Natural killer cell (primary cell): ENCODE data around the gene TGFBI. TPM values are rescaled to one million over a fixed set of nuclear protein-coding genes. Genes with fewer than 3 reads are reported as not detected.

Experiments used
- ATAC-seq, 3 donors: fragments of 150-1000 bp in 2 of 3; fragments of 200-7000 bp in 1 of 3; cut with Tn5 transposase; 1 replicate in 1 of 3; 2 replicates in 2 of 3; pipeline ENCODE4 v1.10.0; 2021; ENCODE audit warnings: mild to moderate bottlenecking in 2 of 3, moderate library complexity in 2 of 3
- DNase-seq, 2 donors: peaks; one replicate each; pipeline versions ENCODE4 v3.0.0 to v3.0.0-alpha.2; 2013 to 2021; ENCODE audit warnings: mixed read lengths in 1 of 2
- H3K27ac ChIP-seq: one replicate; pipeline ENCODE4 v1.5.1; 2013; ENCODE audit warnings: mild to moderate bottlenecking, low read length
- H3K27me3 ChIP-seq: one replicate; pipeline ENCODE4 v1.6.1; 2013; ENCODE audit warnings: low read length; ENCODE audit not compliant: control insufficient read depth, insufficient read depth
- H3K36me3 ChIP-seq: one replicate; pipeline ENCODE4 v1.6.1; 2013; ENCODE audit warnings: low read length; ENCODE audit not compliant: control insufficient read depth, insufficient read depth
- H3K4me1 ChIP-seq: one replicate; pipeline ENCODE4 v1.6.1; 2013; ENCODE audit warnings: low read length; ENCODE audit not compliant: control insufficient read depth, insufficient read depth
- H3K4me3 ChIP-seq: one replicate; pipeline ENCODE4 v1.5.1; 2013; ENCODE audit warnings: low read length
- H3K9me3 ChIP-seq: one replicate; pipeline ENCODE4 v1.6.1; 2013; ENCODE audit warnings: low read length; ENCODE audit not compliant: control insufficient read depth, insufficient read depth
- H3K27ac Mint-ChIP-seq, 2 donors: one replicate each; pipeline ENCODE4 v1.8.0; 2022; ENCODE audit warnings: mild to moderate bottlenecking in 2 of 2, mixed read lengths in 2 of 2, moderate library complexity in 1 of 2
- H3K27me3 Mint-ChIP-seq, 2 donors: one replicate each; pipeline ENCODE4 v1.8.0; 2022; ENCODE audit warnings: low read depth in 2 of 2, mixed read lengths in 2 of 2
- H3K36me3 Mint-ChIP-seq: one replicate; pipeline ENCODE4 v1.8.0; 2022; ENCODE audit warnings: mixed read lengths
- H3K4me1 Mint-ChIP-seq, 2 donors: one replicate each; pipeline ENCODE4 v1.8.0; 2022; ENCODE audit warnings: mixed read lengths in 2 of 2
- H3K4me3 Mint-ChIP-seq: one replicate; pipeline ENCODE4 v1.8.0; 2022; ENCODE audit warnings: mild to moderate bottlenecking, moderate library complexity, mixed read lengths
- H3K9me3 Mint-ChIP-seq, 2 donors: one replicate each; pipeline ENCODE4 v1.8.0; 2022; ENCODE audit warnings: mixed read lengths in 2 of 2
- WGBS: methylation state at CpG from one replicate; pipeline ENCODE4 v1.1.7; 2013; ENCODE audit warnings: missing lambda C conversion rate; ENCODE audit not compliant: insufficient coverage; 5-methylcytosine and 5-hydroxymethylcytosine counted together
- intact Hi-C: fragments of 100-400 bp; cut with micrococcal nuclease; formaldehyde crosslinking; loops from one replicate; pipeline ENCODE4 v1.14.2; 2022
- total RNA-seq, 4 donors: library from RNA; stranded (reverse); fragments of 120-200 nt in 1 of 4; gene quantifications; one replicate each; pipeline versions ENCODE4 v1.2.3 to v1.2.4, GENCODE V29; 2013 to 2022
- TF ChIP-seq, protein P1 (sequence below): fragments of 200-600 bp; IDR thresholded peaks from one replicate; pipeline ENCODE4 v1.8.0; 2022; ENCODE audit warnings: antibody characterized with exemption

TGFBI gene
- total RNA-seq, 3 donors from 2014 or later (not counting 1 experiment from before 2014, with no cell fraction given), result 6.7 to 19.6 (median 18.5) TPM

DNA sequence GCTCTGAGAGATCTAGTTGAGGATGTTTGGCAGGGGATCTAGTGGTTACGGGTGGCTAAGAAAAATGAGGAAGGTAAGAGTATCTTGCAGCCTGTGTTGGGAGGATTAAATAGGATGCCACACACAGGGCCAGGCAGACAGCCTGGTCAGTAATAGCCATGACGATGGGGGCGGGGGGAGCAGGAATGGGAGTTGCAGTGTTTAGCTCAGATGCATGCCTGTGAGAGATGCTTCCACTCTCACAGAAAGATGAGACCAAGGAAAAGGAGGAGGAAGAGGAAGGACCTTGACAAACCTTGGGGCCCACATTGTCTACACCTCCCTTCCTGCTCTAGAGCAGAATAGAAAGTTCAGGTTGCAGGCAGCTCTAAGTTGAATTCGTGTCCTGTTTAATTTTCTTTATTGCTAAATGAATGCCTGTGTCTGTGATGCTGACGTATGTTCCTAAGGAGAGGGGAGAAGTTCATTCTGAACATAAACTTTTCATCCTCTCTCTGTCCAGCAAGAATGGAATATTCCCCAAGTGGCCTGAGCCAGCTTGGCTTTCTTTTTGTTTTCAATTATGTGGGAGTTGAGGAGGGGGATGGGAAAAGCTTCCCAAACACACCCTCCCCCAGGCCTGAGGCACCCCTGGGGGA is 28.7 kb downstream of the TGFBI start:
- no peaks in the 10 kb centered on the region for H3K9me3 Mint-ChIP-seq
- Histone ChIP-seq H3K27me3 (no peaks in the 10 kb centered on the region), H3K27ac (no peak overlapping the region), H3K36me3 (no peaks in the 10 kb centered on the region), H3K4me3 (no peak overlapping the region), H3K9me3 (no peaks in the 10 kb centered on the region), H3K4me1 (no peaks in the 10 kb centered on the region)
- DNase-seq (no peak), ATAC-seq (no peak)
- peaks cover 12 to 26% of the 10 kb centered on the region in 2 donors for H3K27me3 Mint-ChIP-seq
- H3K4me1 Mint-ChIP-seq, result no peaks in the 10 kb centered on the region
- no peak overlapping the region for H3K4me3 Mint-ChIP-seq
- TF ChIP-seq, protein P1, sequence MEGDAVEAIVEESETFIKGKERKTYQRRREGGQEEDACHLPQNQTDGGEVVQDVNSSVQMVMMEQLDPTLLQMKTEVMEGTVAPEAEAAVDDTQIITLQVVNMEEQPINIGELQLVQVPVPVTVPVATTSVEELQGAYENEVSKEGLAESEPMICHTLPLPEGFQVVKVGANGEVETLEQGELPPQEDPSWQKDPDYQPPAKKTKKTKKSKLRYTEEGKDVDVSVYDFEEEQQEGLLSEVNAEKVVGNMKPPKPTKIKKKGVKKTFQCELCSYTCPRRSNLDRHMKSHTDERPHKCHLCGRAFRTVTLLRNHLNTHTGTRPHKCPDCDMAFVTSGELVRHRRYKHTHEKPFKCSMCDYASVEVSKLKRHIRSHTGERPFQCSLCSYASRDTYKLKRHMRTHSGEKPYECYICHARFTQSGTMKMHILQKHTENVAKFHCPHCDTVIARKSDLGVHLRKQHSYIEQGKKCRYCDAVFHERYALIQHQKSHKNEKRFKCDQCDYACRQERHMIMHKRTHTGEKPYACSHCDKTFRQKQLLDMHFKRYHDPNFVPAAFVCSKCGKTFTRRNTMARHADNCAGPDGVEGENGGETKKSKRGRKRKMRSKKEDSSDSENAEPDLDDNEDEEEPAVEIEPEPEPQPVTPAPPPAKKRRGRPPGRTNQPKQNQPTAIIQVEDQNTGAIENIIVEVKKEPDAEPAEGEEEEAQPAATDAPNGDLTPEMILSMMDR, result no peak
- no peaks in the 10 kb centered on the region for H3K36me3 Mint-ChIP-seq
- intact Hi-C loops, result no loop called here
- H3K27ac Mint-ChIP-seq, result no peak overlapping the region
- 55% methylated on average over 3 of the region's 5 CpGs for WGBS

DNA sequence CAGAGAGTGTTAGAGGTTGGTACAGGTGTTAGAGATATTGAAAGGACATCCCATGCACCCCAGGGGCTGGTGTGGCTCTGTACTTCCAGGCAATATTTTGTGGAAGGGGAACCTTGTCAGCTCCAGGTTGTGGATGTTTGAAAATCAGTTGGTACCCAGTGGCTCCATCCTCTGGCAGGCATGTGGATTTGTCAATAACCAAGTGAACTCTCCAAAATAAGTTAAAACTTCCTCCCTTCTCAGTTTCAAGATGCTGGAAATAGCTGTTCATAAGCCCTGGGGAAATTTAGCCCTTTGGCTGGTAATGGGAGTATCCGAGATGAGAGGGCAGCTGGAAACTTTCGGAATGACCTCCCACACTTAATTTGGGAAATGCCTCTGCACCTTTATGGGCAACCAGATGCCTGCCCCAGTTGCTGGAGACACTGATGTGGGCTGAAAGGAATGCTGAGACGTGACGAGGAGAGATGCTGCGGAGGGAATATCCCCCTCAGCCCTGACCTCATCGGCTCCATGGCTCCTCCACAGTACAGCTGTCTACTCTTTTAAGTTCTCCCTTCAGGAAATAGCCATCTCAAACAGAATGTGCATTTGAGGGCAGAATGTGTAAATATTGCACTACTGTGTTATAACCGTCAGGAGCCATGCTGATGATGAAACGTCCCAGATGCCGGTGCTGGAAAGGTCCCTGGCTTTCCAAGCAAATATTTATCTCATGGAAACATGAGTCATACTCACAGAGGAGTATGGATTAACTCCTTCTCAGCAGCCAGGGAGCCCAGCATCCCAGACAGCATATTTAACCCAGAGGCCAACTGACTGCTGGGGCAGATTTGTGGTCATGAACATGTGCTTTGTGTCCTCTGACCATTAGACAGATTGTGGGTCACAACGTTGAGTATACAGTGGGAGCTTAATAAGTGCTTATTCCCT is 29.5 kb downstream of the TGFBI start:
- no peaks in the 10 kb centered on the region for H3K36me3 ChIP-seq
- Mint-ChIP-seq H3K4me3 (no peak overlapping the region), H3K9me3 (no peaks in the 10 kb centered on the region), H3K4me1 (no peaks in the 10 kb centered on the region), H3K36me3 (no peaks in the 10 kb centered on the region), H3K27ac (no peak overlapping the region), H3K27me3 (peaks cover 12 to 26% of the 10 kb centered on the region in 2 donors)
- TF ChIP-seq, protein P1, result no peak
- no peaks in the 10 kb centered on the region for H3K27me3 ChIP-seq
- H3K4me3 ChIP-seq, result no peak overlapping the region
- intact Hi-C loops, result no loop called here
- DNase-seq, result no peak
- WGBS, result 82% methylated on average over 10 of the region's 10 CpGs
- no peak overlapping the region for H3K27ac ChIP-seq
- ATAC-seq, result no peak
- H3K9me3 ChIP-seq, result no peaks in the 10 kb centered on the region
- H3K4me1 ChIP-seq, result no peaks in the 10 kb centered on the region

DNA sequence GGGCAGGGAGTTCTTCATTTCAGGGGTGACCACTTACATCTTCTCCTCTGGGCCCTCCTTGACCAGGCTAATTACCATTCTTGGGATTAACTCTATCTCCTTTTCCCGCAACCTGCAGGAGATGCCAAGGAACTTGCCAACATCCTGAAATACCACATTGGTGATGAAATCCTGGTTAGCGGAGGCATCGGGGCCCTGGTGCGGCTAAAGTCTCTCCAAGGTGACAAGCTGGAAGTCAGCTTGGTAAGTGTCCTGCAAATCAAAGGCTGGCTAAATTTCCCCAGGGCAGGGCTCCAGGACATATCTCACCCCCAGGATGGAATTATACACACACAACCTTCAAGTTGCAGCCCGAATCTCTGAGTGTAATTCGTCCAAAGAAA is 30.2 kb downstream of the TGFBI start:
- H3K4me3 ChIP-seq, result no peak overlapping the region
- H3K9me3 ChIP-seq, result no peaks in the 10 kb centered on the region
- no peaks in the 10 kb centered on the region for H3K36me3 Mint-ChIP-seq
- 81% methylated on average over 6 of the region's 6 CpGs for WGBS
- H3K27ac ChIP-seq, result no peak overlapping the region
- no peak for DNase-seq
- no peaks in the 10 kb centered on the region for H3K4me1 ChIP-seq
- H3K36me3 ChIP-seq, result no peaks in the 10 kb centered on the region
- ATAC-seq, result no peak
- H3K9me3 Mint-ChIP-seq, result no peaks in the 10 kb centered on the region
- TF ChIP-seq, protein P1, result no peak
- H3K4me3 Mint-ChIP-seq, result no peak overlapping the region
- H3K27me3 Mint-ChIP-seq, result peaks cover 12 to 26% of the 10 kb centered on the region in 2 donors
- intact Hi-C loops, result no loop called here
- no peaks in the 10 kb centered on the region for H3K4me1 Mint-ChIP-seq
- H3K27me3 ChIP-seq, result no peaks in the 10 kb centered on the region
- H3K27ac Mint-ChIP-seq, result no peak overlapping the region
